Measurements from ENCODE around the gene MAD2L1BP. TPM values are rescaled to one million over a fixed set of nuclear protein-coding genes. Genes with fewer than 3 reads are reported as not detected.

Gene MAD2L1BP
- total and polyA plus RNA-seq, 2 donors (not counting 3 experiments of a cell fraction or from before 2014, with no cell fraction given): 32.3 to 62.0 TPM

DNA sequence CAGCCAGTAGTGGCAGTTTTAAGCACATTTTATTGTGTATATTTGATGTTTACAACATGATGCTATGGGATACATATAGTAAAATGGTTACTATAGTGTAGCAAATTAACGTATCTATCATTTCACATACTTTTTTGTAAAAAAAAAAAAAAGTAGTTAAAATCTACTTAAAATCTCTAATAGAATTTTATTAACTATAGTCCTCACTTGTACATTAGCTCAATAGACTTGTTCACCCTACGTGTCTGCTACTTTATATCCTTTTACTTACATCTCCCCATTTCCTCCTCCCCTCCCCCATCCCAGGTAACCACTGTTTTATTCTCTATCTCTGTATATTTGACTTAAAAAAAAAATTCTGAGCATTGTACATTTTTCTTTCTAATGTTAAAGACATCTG is 29.6 kb upstream of the MAD2L1BP start:
- no peak overlapping the region for H3K4me2 ChIP-seq (ENCODE audit: insufficient read depth, low read length)
- no peak overlapping the region for H2AFZ ChIP-seq (ENCODE audit: low read depth, low read length)
- H3K9ac ChIP-seq (replicated peaks; ENCODE audit: extremely low read depth, insufficient read depth, low read length): no peak overlapping the region
- no peaks in the 10 kb centered on the region for H3K79me2 ChIP-seq (ENCODE audit: control insufficient read depth, insufficient read depth, low read length)
- no peaks in the 10 kb centered on the region for H3K9me3 ChIP-seq (replicated peaks; ENCODE audit: control insufficient read depth, insufficient read depth, low read length)
- H3K4me1 ChIP-seq (ENCODE audit: control insufficient read depth, extremely low read depth, insufficient read depth, low read length): peaks cover 2% of the 10 kb centered on the region
- no peak overlapping the region for H3K4me3 ChIP-seq (replicated peaks in 1 of 3; ENCODE audit: insufficient read depth in 1 of 3, low read depth in 1 of 3, low read length in 3 of 3)
- intact Hi-C loops (cut with micrococcal nuclease): loop anchor here (5.0 kb wide), 1 partner anchor 166 kb away; the partner anchor contains the start of gene VEGFA
- no peak overlapping the region for H3K27ac ChIP-seq (ENCODE audit: insufficient read depth, low read depth, low read length)
- no TSS peak for BruUV-seq (replicated peaks)
- dilution Hi-C loops (cut with MboI; ENCODE audit: extremely low pct_ligation_motif_present, low sequenced_read_pairs): no loop called here
- ChIA-PET CTCF (interaction anchor here (1.3 to 3.8 kb wide), 2 partner anchors 60 to 473 kb away, joined by 3 to 31 read pairs; no protein-coding TSS in a partner anchor), POLR2A (no interaction called here)
- no peaks in the 10 kb centered on the region for H3K9me1 ChIP-seq (replicated peaks; ENCODE audit: control insufficient read depth, extremely low read depth, insufficient read depth, low read length)
- no peak for TF ChIP-seq FOS (IDR thresholded peaks at IDR 0.05; ENCODE audit: borderline replicate concordance, insufficient read depth, low read length)
- TF ChIP-seq POLR2AphosphoS5 (IDR thresholded peaks at IDR 0.05; ENCODE audit: insufficient read depth, low read depth, low read length): no peak
- no peak for TF ChIP-seq CTCF (IDR thresholded peaks at IDR 0.05; ENCODE audit: extremely low read depth in 1 of 2, insufficient read depth in 1 of 2, low read depth in 1 of 2, low read length in 2 of 2)
- TF ChIP-seq JUN (IDR thresholded peaks at IDR 0.05; ENCODE audit: borderline replicate concordance, insufficient read depth, insufficient read length, low read depth): no peak
- TF ChIP-seq EZH2 (IDR thresholded peaks at IDR 0.05; ENCODE audit: borderline replicate concordance, low read depth, low read length, severe bottlenecking): no peak
- TF ChIP-seq, protein P1, sequence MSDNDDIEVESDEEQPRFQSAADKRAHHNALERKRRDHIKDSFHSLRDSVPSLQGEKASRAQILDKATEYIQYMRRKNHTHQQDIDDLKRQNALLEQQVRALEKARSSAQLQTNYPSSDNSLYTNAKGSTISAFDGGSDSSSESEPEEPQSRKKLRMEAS (IDR thresholded peaks at IDR 0.05; ENCODE audit: insufficient read depth, insufficient read length): no peak
- TF ChIP-seq MYC (IDR thresholded peaks at IDR 0.05; ENCODE audit: low read depth, low read length): no peak
- no peak for TF ChIP-seq GATA2 (IDR thresholded peaks at IDR 0.05; ENCODE audit: insufficient read depth, insufficient read length, low read depth, low read length)
- no peak for TF ChIP-seq POLR2A (IDR thresholded peaks at IDR 0.05; ENCODE audit: low read depth, low read length)
- DNase-seq (ENCODE audit: low read depth, low spot score) (no peak), FAIRE-seq (no peak)
- no peaks in the 10 kb centered on the region for H3K27me3 ChIP-seq (ENCODE audit: control insufficient read depth in 2 of 2, insufficient read depth in 2 of 2, low read length in 2 of 2)
- H4K20me1 ChIP-seq (replicated peaks; ENCODE audit: control insufficient read depth, extremely low read depth, insufficient read depth, low read length): no peaks in the 10 kb centered on the region
- H3K36me3 ChIP-seq (ENCODE audit: control insufficient read depth in 2 of 2, extremely low read depth in 1 of 2, insufficient read depth in 2 of 2, low read length in 2 of 2): peaks cover 6 to 15% of the 10 kb centered on the region in 2 experiments
